H9 (cell line): ENCODE data around the gene SMG7. TPM values are rescaled to one million over a fixed set of nuclear protein-coding genes. Genes with fewer than 3 reads are reported as not detected.

Experiments
- DNase-seq: peaks from one replicate; pipeline ENCODE4 v3.0.0-alpha.2; 2017
- H2AFZ ChIP-seq: one replicate; pipeline ENCODE4 v1.6.1; 2013; ENCODE audit warnings: mild to moderate bottlenecking, low read length, control low read depth, moderate library complexity
- H2AK5ac ChIP-seq: 2 replicates; pipeline ENCODE4 v1.6.1; 2013; ENCODE audit warnings: low read length, control low read depth, mixed read lengths; ENCODE audit not compliant: insufficient read length
- H2BK120ac ChIP-seq: one replicate; pipeline ENCODE4 v1.6.1; 2013; ENCODE audit warnings: low read depth, mild to moderate bottlenecking, low read length, control low read depth, inconsistent platforms; ENCODE audit not compliant: poor library complexity, severe bottlenecking
- H2BK12ac ChIP-seq: 2 replicates; pipeline ENCODE4 v1.6.1; 2013; ENCODE audit warnings: low read length, control low read depth, mixed read lengths, low read depth; ENCODE audit not compliant: insufficient read length
- H2BK15ac ChIP-seq: 2 replicates; pipeline ENCODE4 v1.6.1; 2013; ENCODE audit warnings: low read depth, low read length, control low read depth
- H2BK20ac ChIP-seq: one replicate; pipeline ENCODE4 v1.6.1; 2013; ENCODE audit warnings: low read depth, mild to moderate bottlenecking, low read length, control low read depth, inconsistent platforms; ENCODE audit not compliant: poor library complexity, severe bottlenecking
- H2BK5ac ChIP-seq: 2 replicates; pipeline ENCODE4 v1.6.1; 2013; ENCODE audit warnings: low read length, control low read depth, mixed read lengths; ENCODE audit not compliant: insufficient read length
- H3K14ac ChIP-seq: 2 replicates; pipeline ENCODE4 v1.6.1; 2013; ENCODE audit warnings: low read length, control low read depth; ENCODE audit not compliant: insufficient read depth
- H3K18ac ChIP-seq: 2 replicates; pipeline ENCODE4 v1.6.1; 2013; ENCODE audit warnings: low read depth, mild to moderate bottlenecking, mixed read lengths, low read length, control low read depth; ENCODE audit not compliant: insufficient read length
- H3K23ac ChIP-seq: 2 replicates; pipeline ENCODE4 v1.6.1; 2013; ENCODE audit warnings: low read length, control low read depth, mixed read lengths, low read depth; ENCODE audit not compliant: insufficient read length
- H3K23me2 ChIP-seq: 2 replicates; pipeline ENCODE4 v1.6.1; 2013; ENCODE audit warnings: low read depth, mild to moderate bottlenecking, mixed read lengths, low read length, control low read depth; ENCODE audit not compliant: insufficient read length, poor library complexity, severe bottlenecking
- H3K27ac ChIP-seq: 2 replicates; pipeline ENCODE4 v1.5.1; 2013; ENCODE audit warnings: low read length, control low read depth, mixed read lengths, low read depth; ENCODE audit not compliant: insufficient read length
- H3K27me3 ChIP-seq: 2 replicates; pipeline ENCODE4 v1.6.1; 2013; ENCODE audit warnings: low read length, control low read depth, inconsistent platforms; ENCODE audit not compliant: insufficient read depth
- H3K4ac ChIP-seq: 2 replicates; pipeline ENCODE4 v1.6.1; 2013; ENCODE audit warnings: low read depth, mild to moderate bottlenecking, control low read depth, inconsistent platforms, low read length, moderate library complexity
- H3K4me1 ChIP-seq: 2 replicates; pipeline ENCODE4 v1.6.1; 2013; ENCODE audit warnings: low read length, control low read depth, inconsistent platforms; ENCODE audit not compliant: insufficient read depth
- H3K4me2 ChIP-seq: 2 replicates; pipeline ENCODE4 v1.6.1; 2013; ENCODE audit warnings: low read length, control low read depth, mixed read lengths; ENCODE audit not compliant: insufficient read length, insufficient read depth
- H3K56ac ChIP-seq: 2 replicates; pipeline ENCODE4 v1.6.1; 2013; ENCODE audit warnings: low read depth, mild to moderate bottlenecking, mixed read lengths, low read length, control low read depth; ENCODE audit not compliant: insufficient read length
- H3K79me1 ChIP-seq: 2 replicates; pipeline ENCODE4 v1.6.1; 2013; ENCODE audit warnings: low read depth, mild to moderate bottlenecking, moderate library complexity, low read length, control low read depth, inconsistent platforms; ENCODE audit not compliant: insufficient read depth, poor library complexity, severe bottlenecking
- H3K79me2 ChIP-seq: 2 replicates; pipeline ENCODE4 v1.6.1; 2013; ENCODE audit warnings: low read length, control low read depth, inconsistent platforms; ENCODE audit not compliant: insufficient read depth
- H3K9ac ChIP-seq: 2 replicates; pipeline ENCODE4 v1.6.1; 2013; ENCODE audit warnings: low read length, control low read depth, mixed read lengths; ENCODE audit not compliant: insufficient read length; ENCODE audit errors: extremely low read depth
- H3K9me3 ChIP-seq: one replicate; pipeline ENCODE4 v1.6.1; 2013; ENCODE audit warnings: low read depth, low read length, inconsistent platforms; ENCODE audit not compliant: control insufficient read depth
- H3T11ph ChIP-seq: one replicate; pipeline ENCODE4 v1.6.1; 2013; ENCODE audit warnings: mild to moderate bottlenecking, low read length, control low read depth, inconsistent platforms
- H4K20me1 ChIP-seq: one replicate; pipeline ENCODE4 v1.6.1; 2013; ENCODE audit not compliant: control insufficient read depth, insufficient read length, insufficient read depth
- H4K5ac ChIP-seq: 2 replicates; pipeline ENCODE4 v1.6.1; 2013; ENCODE audit warnings: low read depth, mild to moderate bottlenecking, mixed read lengths, low read length, control low read depth; ENCODE audit not compliant: insufficient read length
- H4K8ac ChIP-seq: replicated peaks from 2 replicates; pipeline ENCODE4 v1.6.1; 2013; ENCODE audit warnings: low read length, control low read depth, mixed read lengths, low read depth; ENCODE audit not compliant: insufficient read length
- H4K91ac ChIP-seq: 2 replicates; pipeline ENCODE4 v1.6.1; 2013; ENCODE audit warnings: low read depth, mild to moderate bottlenecking, moderate library complexity, mixed read lengths, low read length, control low read depth; ENCODE audit not compliant: insufficient read length
- H3K27ac Mint-ChIP-seq, 3 experiments: 2 replicates in 2 of 3; 3 replicates in 1 of 3; pipeline ENCODE4 v1.8.0; 2020 to 2021; ENCODE audit warnings: mixed read lengths in 3 of 3, mild to moderate bottlenecking in 1 of 3, moderate library complexity in 1 of 3
- H3K27me3 Mint-ChIP-seq: 2 replicates; pipeline ENCODE4 v1.8.0; 2021; ENCODE audit warnings: low read depth, mild to moderate bottlenecking, moderate library complexity, mixed read lengths
- H3K36me3 Mint-ChIP-seq, 3 experiments: 2 replicates in 2 of 3; 3 replicates in 1 of 3; pipeline ENCODE4 v1.8.0; 2020 to 2021; ENCODE audit warnings: low read depth in 3 of 3, mixed read lengths in 3 of 3; ENCODE audit not compliant: insufficient read depth in 1 of 3
- H3K4me1 Mint-ChIP-seq, 2 experiments: 2 replicates each; pipeline ENCODE4 v1.8.0; 2020; ENCODE audit warnings: mixed read lengths in 2 of 2
- H3K4me3 Mint-ChIP-seq, 2 experiments: 2 replicates in 1 of 2; 3 replicates in 1 of 2; pipeline ENCODE4 v1.8.0; 2020 to 2021; ENCODE audit warnings: mild to moderate bottlenecking in 2 of 2, mixed read lengths in 2 of 2, moderate library complexity in 1 of 2
- H3K9me3 Mint-ChIP-seq, 2 experiments: 2 replicates in 1 of 2; 3 replicates in 1 of 2; pipeline ENCODE4 v1.8.0; 2020; ENCODE audit warnings: mild to moderate bottlenecking in 2 of 2, mixed read lengths in 2 of 2, moderate library complexity in 1 of 2
- CTCF ChIP-seq: fragments of 200-600 bp; sonication (generic); conservative IDR thresholded peaks from 3 replicates; pipeline ENCODE4 v1.8.0; 2021; ENCODE audit warnings: antibody characterized with exemption, mild to moderate bottlenecking
- WGBS: extraction: QIAGEN DNeasy Blood & Tissue Kit; methylation state at CpG from one replicate; pipeline ENCODE4 v1.1.7; 2013; ENCODE audit warnings: missing lambda C conversion rate, low lambda C conversion rate, mixed read lengths; ENCODE audit not compliant: insufficient read length; ENCODE audit errors: extremely low coverage; 5-methylcytosine and 5-hydroxymethylcytosine counted together
- total RNA-seq: library from RNA; stranded (reverse); gene quantifications from 2 replicates; pipeline ENCODE4 v1.2.1, GENCODE V29; 2021

Gene SMG7
- total RNA-seq, 1 experiment from 2014 or later, result 77.0 TPM

- Mint-ChIP-seq H3K27me3 (no peaks in the 10 kb centered on the region), H3K4me3 (no peak overlapping the region), H3K27ac (no peak overlapping the region; a peak in 1 of 7 replicates), H3K4me1 (peaks cover 9 to 10% of the 10 kb centered on the region in 2 experiments; a peak in 3 of 4 replicates), H3K36me3 (no peaks in the 10 kb centered on the region), H3K9me3 (no peaks in the 10 kb centered on the region)
- no peak overlapping the region for H3K14ac ChIP-seq
- H3K79me1 ChIP-seq, result no peaks in the 10 kb centered on the region
- H3K23me2 ChIP-seq, result no peaks in the 10 kb centered on the region
- no peaks in the 10 kb centered on the region for H3K9me3 ChIP-seq
- H4K5ac ChIP-seq, result no peak overlapping the region
- H3K27me3 ChIP-seq, result no peaks in the 10 kb centered on the region
- H3K56ac ChIP-seq, result no peak overlapping the region
- no peak overlapping the region for H2BK12ac ChIP-seq
- no peak overlapping the region for H2BK120ac ChIP-seq
- no peak overlapping the region for H3K18ac ChIP-seq
- no peak overlapping the region for H2BK5ac ChIP-seq
- H3K79me2 ChIP-seq, result no peaks in the 10 kb centered on the region
- no peak for TF ChIP-seq CTCF
- H3K4me1 ChIP-seq, result no peaks in the 10 kb centered on the region
- H3K4ac ChIP-seq, result no peak overlapping the region
- H2AK5ac ChIP-seq, result no peak overlapping the region
- no peak overlapping the region for H3K9ac ChIP-seq
- H2AFZ ChIP-seq, result no peak overlapping the region
- H4K8ac ChIP-seq, result no peak overlapping the region
- H4K20me1 ChIP-seq, result no peaks in the 10 kb centered on the region
- no peak overlapping the region for H3T11ph ChIP-seq
- DNase-seq, result no peak
- H2BK20ac ChIP-seq, result no peak overlapping the region
- H3K4me2 ChIP-seq, result no peak overlapping the region
- no CpG with 5 or more reads among the region's 2 CpGs for WGBS
- no peak overlapping the region for H3K27ac ChIP-seq
- H2BK15ac ChIP-seq, result no peak overlapping the region
- no peak overlapping the region for H3K23ac ChIP-seq
- no peak overlapping the region for H4K91ac ChIP-seq
These were observed 34.2 kb upstream of the SMG7 start for GRCh38 chr1:183438060-183438459.
